ENCODE measurements around the gene MIER1. TPM values are rescaled to one million over a fixed set of nuclear protein-coding genes. Genes with fewer than 3 reads are reported as not detected.
A peak's percentile ranks its signal among the peaks of the same experiment; 100 is the strongest.

Gene MIER1
- total and polyA plus RNA-seq, 10 donors = 10.3 to 55.8 (median 43.7) TPM

- Histone ChIP-seq H3K4me1 (peaks cover 0 to 13% (median 1%) of the 10 kb centered on the region in 6 donors), H3K27me3 (replicated peaks in 1 of 7) (no peaks in the 10 kb centered on the region), H3K27ac (peak overlapping the region in 1 of 8 donors; percentile 8), H3K36me3 (peaks cover 0 to 64% (median 10%) of the 10 kb centered on the region in 6 donors), H3K4me3 (no peak overlapping the region), H3K9me3 (no peaks in the 10 kb centered on the region)
- no peak for DNase-seq
- 76 to 84% (median 80%) methylated on average over 5 of the region's 5 CpGs for WGBS, 5 donors
- no peak for TF ChIP-seq POLR2A (IDR thresholded peaks at IDR 0.05)
- intact Hi-C loops (cut with DNase I; ENCODE audit: low total_unique reads) = no loop called here
Observed at GRCh38 chr1:67001682-67002425, 77.1 kb downstream of the MIER1 start.

GRCh38 chr1:67004176-67004575 is 79.4 kb downstream of the MIER1 start:
- TF ChIP-seq POLR2AphosphoS5 (IDR thresholded peaks at IDR 0.05) (no peak), POLR2A (IDR thresholded peaks at IDR 0.05) (no peak), CTCF (IDR thresholded peaks at IDR 0.05 in 8 of 11, conservative IDR thresholded peaks at IDR 0.05 in 3 of 11) (no peak)
- no peak overlapping the region for H3K4me3 ChIP-seq
- no peak for DNase-seq
- H3K27ac ChIP-seq = no peak overlapping the region
- H3K9me3 ChIP-seq = no peaks in the 10 kb centered on the region
- intact Hi-C loops (cut with DNase I; ENCODE audit: low total_unique reads) = no loop called here
- 64 to 89% (median 79%) methylated on average over 1 of the region's 1 CpG for WGBS, 5 donors
- peaks cover 0 to 9% (median 0%) of the 10 kb centered on the region in 6 donors for H3K4me1 ChIP-seq
- H3K27me3 ChIP-seq (replicated peaks in 1 of 7) = no peaks in the 10 kb centered on the region
- peaks cover 0 to 78% (median 17%) of the 10 kb centered on the region in 6 donors for H3K36me3 ChIP-seq

- DNase-seq = no peak
- no peak overlapping the region for H3K4me3 ChIP-seq
- no peaks in the 10 kb centered on the region for H3K9me3 ChIP-seq
- 84 to 90% (median 85%) methylated on average over 8 of the region's 8 CpGs for WGBS, 5 donors
- TF ChIP-seq CTCF (IDR thresholded peaks at IDR 0.05 in 8 of 11, conservative IDR thresholded peaks at IDR 0.05 in 3 of 11) (no peak), POLR2AphosphoS5 (IDR thresholded peaks at IDR 0.05) (no peak), POLR2A (IDR thresholded peaks at IDR 0.05) (no peak)
- no peaks in the 10 kb centered on the region for H3K4me1 ChIP-seq
- H3K27me3 ChIP-seq (replicated peaks in 1 of 7) = no peaks in the 10 kb centered on the region
- H3K27ac ChIP-seq = no peak overlapping the region
- peaks cover 0 to 85% (median 18%) of the 10 kb centered on the region in 6 donors for H3K36me3 ChIP-seq
- intact Hi-C loops (cut with DNase I; ENCODE audit: low total_unique reads) = no loop called here
Observed at GRCh38 chr1:67005068-67005467, 80.3 kb downstream of the MIER1 start.

GRCh38 chr1:67009792-67010191 is 85.0 kb downstream of the MIER1 start:
- 94 to 98% (median 96%) methylated on average over 3 of the region's 3 CpGs for WGBS, 5 donors
- Histone ChIP-seq H3K27me3 (replicated peaks in 1 of 7) (no peaks in the 10 kb centered on the region), H3K4me3 (no peak overlapping the region), H3K4me1 (no peaks in the 10 kb centered on the region), H3K9me3 (peaks cover 0 to 2% (median 0%) of the 10 kb centered on the region in 8 donors), H3K36me3 (peaks cover 0 to 68% (median 16%) of the 10 kb centered on the region in 6 donors), H3K27ac (no peak overlapping the region)
- TF ChIP-seq POLR2AphosphoS5 (IDR thresholded peaks at IDR 0.05) (no peak), CTCF (IDR thresholded peaks at IDR 0.05 in 8 of 11, conservative IDR thresholded peaks at IDR 0.05 in 3 of 11) (no peak), POLR2A (IDR thresholded peaks at IDR 0.05) (no peak)
- no peak for DNase-seq
- intact Hi-C loops (cut with DNase I; ENCODE audit: low total_unique reads) = no loop called here
